ENCODE measurements around the gene CAB39. TPM values are rescaled to one million over a fixed set of nuclear protein-coding genes. Genes with fewer than 3 reads are reported as not detected.

Gene CAB39
- total and polyA plus RNA-seq, 2 donors (not counting 3 experiments of a cell fraction or from before 2014, with no cell fraction given): 25.7 to 53.7 TPM

DNA sequence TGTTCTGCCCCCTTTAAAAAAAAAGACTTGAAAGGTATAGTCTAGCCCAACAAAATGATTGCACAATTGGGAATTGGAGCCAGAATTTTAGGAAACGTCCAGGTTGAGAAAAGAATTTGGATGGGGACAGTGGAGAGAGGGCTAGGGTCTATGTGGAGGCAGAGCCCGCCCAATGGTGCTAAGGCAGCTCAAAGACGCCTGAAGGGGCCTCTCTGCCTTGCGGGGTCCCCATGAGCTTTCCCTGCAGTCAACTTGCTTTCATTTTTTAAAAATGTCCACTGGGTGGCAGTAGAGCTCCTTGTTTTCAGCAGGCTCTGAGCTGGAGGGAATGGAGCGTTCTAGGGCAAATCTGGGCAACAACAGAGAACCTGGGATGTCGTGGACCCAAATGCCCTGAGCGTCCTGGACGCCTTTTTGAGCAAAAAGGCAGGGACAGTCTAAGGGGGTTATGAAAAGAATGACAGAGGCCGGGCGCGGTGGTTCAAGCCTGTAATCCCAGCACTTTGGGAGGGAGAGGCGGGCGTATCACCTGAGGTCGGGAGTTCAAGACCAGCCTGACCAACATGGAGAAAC lies 111.8 kb downstream of the CAB39 start:
- H3K9me3 ChIP-seq (replicated peaks; ENCODE audit: control insufficient read depth, insufficient read depth, low read length): no peaks in the 10 kb centered on the region
- no peak overlapping the region for H3K27ac ChIP-seq (ENCODE audit: insufficient read depth, low read depth, low read length)
- H3K4me3 ChIP-seq (replicated peaks in 1 of 3; ENCODE audit: insufficient read depth in 1 of 3, low read depth in 1 of 3, low read length in 3 of 3): no peak overlapping the region
- H3K79me2 ChIP-seq (ENCODE audit: control insufficient read depth, insufficient read depth, low read length): no peaks in the 10 kb centered on the region
- no peaks in the 10 kb centered on the region for H4K20me1 ChIP-seq (replicated peaks; ENCODE audit: control insufficient read depth, extremely low read depth, insufficient read depth, low read length)
- ChIA-PET CTCF (interaction anchor here (0.6 to 8.3 kb wide), 44 partner anchors 8 to 757 kb away, joined by 3 to 287 read pairs (median 4); partner anchors contain the start of gene PSMD1), POLR2A (no interaction called here)
- no peaks in the 10 kb centered on the region for H3K9me1 ChIP-seq (replicated peaks; ENCODE audit: control insufficient read depth, extremely low read depth, insufficient read depth, low read length)
- no TSS peak for BruUV-seq (replicated peaks)
- FAIRE-seq (peak; percentile 91), DNase-seq (ENCODE audit: low read depth, low spot score) (peak; percentile 71)
- peak overlapping the region; percentile 44 for H3K4me2 ChIP-seq (ENCODE audit: insufficient read depth, low read length)
- TF ChIP-seq FOS (IDR thresholded peaks at IDR 0.05; ENCODE audit: borderline replicate concordance, insufficient read depth, low read length): no peak
- TF ChIP-seq, protein P1, sequence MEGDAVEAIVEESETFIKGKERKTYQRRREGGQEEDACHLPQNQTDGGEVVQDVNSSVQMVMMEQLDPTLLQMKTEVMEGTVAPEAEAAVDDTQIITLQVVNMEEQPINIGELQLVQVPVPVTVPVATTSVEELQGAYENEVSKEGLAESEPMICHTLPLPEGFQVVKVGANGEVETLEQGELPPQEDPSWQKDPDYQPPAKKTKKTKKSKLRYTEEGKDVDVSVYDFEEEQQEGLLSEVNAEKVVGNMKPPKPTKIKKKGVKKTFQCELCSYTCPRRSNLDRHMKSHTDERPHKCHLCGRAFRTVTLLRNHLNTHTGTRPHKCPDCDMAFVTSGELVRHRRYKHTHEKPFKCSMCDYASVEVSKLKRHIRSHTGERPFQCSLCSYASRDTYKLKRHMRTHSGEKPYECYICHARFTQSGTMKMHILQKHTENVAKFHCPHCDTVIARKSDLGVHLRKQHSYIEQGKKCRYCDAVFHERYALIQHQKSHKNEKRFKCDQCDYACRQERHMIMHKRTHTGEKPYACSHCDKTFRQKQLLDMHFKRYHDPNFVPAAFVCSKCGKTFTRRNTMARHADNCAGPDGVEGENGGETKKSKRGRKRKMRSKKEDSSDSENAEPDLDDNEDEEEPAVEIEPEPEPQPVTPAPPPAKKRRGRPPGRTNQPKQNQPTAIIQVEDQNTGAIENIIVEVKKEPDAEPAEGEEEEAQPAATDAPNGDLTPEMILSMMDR (IDR thresholded peaks at IDR 0.05; ENCODE audit: extremely low read depth in 1 of 2, insufficient read depth in 1 of 2, low read depth in 1 of 2, low read length in 2 of 2): peak; percentile 59 to 60
- H3K4me1 ChIP-seq (ENCODE audit: control insufficient read depth, extremely low read depth, insufficient read depth, low read length): no peaks in the 10 kb centered on the region
- no peak overlapping the region for H3K9ac ChIP-seq (replicated peaks; ENCODE audit: extremely low read depth, insufficient read depth, low read length)
- no peak overlapping the region for H2AFZ ChIP-seq (ENCODE audit: low read depth, low read length)
- intact Hi-C loops (cut with micrococcal nuclease) (loop anchor here (1.0 to 5.0 kb wide), 4 partner anchors 24 to 229 kb away; no protein-coding TSS in a partner anchor), dilution Hi-C loops (cut with MboI; ENCODE audit: extremely low pct_ligation_motif_present, low sequenced_read_pairs) (no loop called here)
- H3K27me3 ChIP-seq (ENCODE audit: control insufficient read depth in 2 of 2, insufficient read depth in 2 of 2, low read length in 2 of 2): peaks cover 6 to 20% of the 10 kb centered on the region in 2 experiments
- peaks cover 0 to 6% of the 10 kb centered on the region in 2 experiments for H3K36me3 ChIP-seq (ENCODE audit: control insufficient read depth in 2 of 2, extremely low read depth in 1 of 2, insufficient read depth in 2 of 2, low read length in 2 of 2)

DNA sequence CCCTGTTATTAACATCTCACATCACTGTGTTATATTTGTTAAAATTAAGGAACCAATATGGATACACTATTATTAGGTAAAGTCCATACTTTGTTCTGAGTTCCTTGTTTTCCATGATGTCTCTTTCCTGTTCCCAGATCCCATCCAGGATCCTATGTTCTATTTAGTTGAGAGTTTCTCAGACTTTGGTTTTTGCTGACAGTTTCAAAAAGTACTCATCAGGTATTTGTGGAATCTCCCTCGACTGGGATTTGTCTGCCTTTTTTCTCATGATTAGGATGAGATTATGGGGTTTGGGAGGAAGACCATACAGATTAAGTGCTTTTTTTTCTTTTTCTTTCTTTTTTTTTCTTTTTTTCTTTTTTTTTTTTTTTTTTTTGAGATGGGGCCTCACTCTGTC lies 112.7 kb downstream of the CAB39 start:
- intact Hi-C loops (cut with micrococcal nuclease): no loop called here
- Histone ChIP-seq H3K9me1 (replicated peaks; ENCODE audit: control insufficient read depth, extremely low read depth, insufficient read depth, low read length) (no peaks in the 10 kb centered on the region), H2AFZ (ENCODE audit: low read depth, low read length) (no peak overlapping the region), H3K79me2 (ENCODE audit: control insufficient read depth, insufficient read depth, low read length) (no peaks in the 10 kb centered on the region), H3K9me3 (replicated peaks; ENCODE audit: control insufficient read depth, insufficient read depth, low read length) (no peaks in the 10 kb centered on the region), H3K27me3 (ENCODE audit: control insufficient read depth in 2 of 2, insufficient read depth in 2 of 2, low read length in 2 of 2) (peaks cover 9 to 21% of the 10 kb centered on the region in 2 experiments), H3K27ac (ENCODE audit: insufficient read depth, low read depth, low read length) (no peak overlapping the region), H3K4me3 (replicated peaks in 1 of 3; ENCODE audit: insufficient read depth in 1 of 3, low read depth in 1 of 3, low read length in 3 of 3) (no peak overlapping the region), H3K9ac (replicated peaks; ENCODE audit: extremely low read depth, insufficient read depth, low read length) (no peak overlapping the region), H4K20me1 (replicated peaks; ENCODE audit: control insufficient read depth, extremely low read depth, insufficient read depth, low read length) (no peaks in the 10 kb centered on the region), H3K4me1 (ENCODE audit: control insufficient read depth, extremely low read depth, insufficient read depth, low read length) (no peaks in the 10 kb centered on the region), H3K36me3 (ENCODE audit: control insufficient read depth in 2 of 2, extremely low read depth in 1 of 2, insufficient read depth in 2 of 2, low read length in 2 of 2) (peaks cover 0 to 6% of the 10 kb centered on the region in 2 experiments), H3K4me2 (ENCODE audit: insufficient read depth, low read length) (no peak overlapping the region)
- no TSS peak for BruUV-seq (replicated peaks)
- dilution Hi-C loops (cut with MboI; ENCODE audit: extremely low pct_ligation_motif_present, low sequenced_read_pairs): no loop called here
- DNase-seq (ENCODE audit: low read depth, low spot score) (no peak), FAIRE-seq (no peak)
- ChIA-PET CTCF (interaction anchor here (1.2 to 8.3 kb wide), 3 partner anchors 13 to 161 kb away, joined by 3 to 287 read pairs (median 12); no protein-coding TSS in a partner anchor), POLR2A (no interaction called here)
- TF ChIP-seq GATA2 (IDR thresholded peaks at IDR 0.05; ENCODE audit: insufficient read depth, insufficient read length, low read depth, low read length) (no peak), POLR2AphosphoS5 (IDR thresholded peaks at IDR 0.05; ENCODE audit: insufficient read depth, low read depth, low read length) (no peak), MYC (IDR thresholded peaks at IDR 0.05; ENCODE audit: low read depth, low read length) (no peak), JUN (IDR thresholded peaks at IDR 0.05; ENCODE audit: borderline replicate concordance, insufficient read depth, insufficient read length, low read depth) (no peak), EZH2 (IDR thresholded peaks at IDR 0.05; ENCODE audit: borderline replicate concordance, low read depth, low read length, severe bottlenecking) (no peak), FOS (IDR thresholded peaks at IDR 0.05; ENCODE audit: borderline replicate concordance, insufficient read depth, low read length) (no peak)
- TF ChIP-seq, protein P2, sequence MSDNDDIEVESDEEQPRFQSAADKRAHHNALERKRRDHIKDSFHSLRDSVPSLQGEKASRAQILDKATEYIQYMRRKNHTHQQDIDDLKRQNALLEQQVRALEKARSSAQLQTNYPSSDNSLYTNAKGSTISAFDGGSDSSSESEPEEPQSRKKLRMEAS (IDR thresholded peaks at IDR 0.05; ENCODE audit: insufficient read depth, insufficient read length): no peak
- TF ChIP-seq, protein P1 (IDR thresholded peaks at IDR 0.05; ENCODE audit: extremely low read depth in 1 of 2, insufficient read depth in 1 of 2, low read depth in 1 of 2, low read length in 2 of 2): no peak

All from endothelial cell of umbilical vein (primary cell).